Activated naive CD4-positive, alpha-beta T cell treated with anti-CD3 and anti-CD28 coated beads, Interleukin-2, amount 10 ng/mL, durations not matched to agents 7 days and 5 days (primary cell): ENCODE data around the gene SCIN.
"Not testable (repeated sequence)": the region's sequence is repeated elsewhere in the genome, so short reads cannot be mapped to it uniquely, and the experiment has no call there.

Experiments
- CTCF ChIA-PET: fragments of 350-600 bp; sonication (Branson Sonifier 250); formaldehyde crosslinking; loops from one replicate; lab custom pipeline; 2021; ENCODE audit warnings: antibody characterized with exemption; lab: Charles Lee
- DNase-seq: peaks from one replicate; pipeline ENCODE4 v3.0.0-alpha.2; 2020
- H3K27ac Mint-ChIP-seq: one replicate; pipeline ENCODE4 v1.8.0; 2021; ENCODE audit warnings: mild to moderate bottlenecking, moderate library complexity, mixed read lengths
- H3K27me3 Mint-ChIP-seq: one replicate; pipeline ENCODE4 v1.8.0; 2021; ENCODE audit warnings: mild to moderate bottlenecking, mixed read lengths
- H3K36me3 Mint-ChIP-seq: one replicate; pipeline ENCODE4 v1.8.0; 2021; ENCODE audit warnings: mixed read lengths
- H3K4me1 Mint-ChIP-seq: one replicate; pipeline ENCODE4 v1.8.0; 2021; ENCODE audit warnings: mixed read lengths
- H3K4me3 Mint-ChIP-seq: one replicate; pipeline ENCODE4 v1.8.0; 2021; ENCODE audit warnings: mild to moderate bottlenecking, moderate library complexity, mixed read lengths
- H3K9me3 Mint-ChIP-seq: one replicate; pipeline ENCODE4 v1.8.0; 2021; ENCODE audit warnings: mixed read lengths

The SCIN gene

GRCh38 chr7:12686234-12686890, 115.8 kb downstream of the SCIN start:
- Mint-ChIP-seq H3K27ac (peak overlapping the region; percentile 91), H3K4me1 (peaks cover 34% of the 10 kb centered on the region), H3K4me3 (peak overlapping the region; percentile 94), H3K36me3 (peaks cover 7% of the 10 kb centered on the region), H3K9me3 (no peaks in the 10 kb centered on the region), H3K27me3 (peaks cover 3% of the 10 kb centered on the region)
- CTCF ChIA-PET, result interaction anchor here (0.6 to 3.5 kb wide), 17 partner anchors 9 to 589 kb away, joined by 3 to 24 read pairs (median 4); no protein-coding TSS in a partner anchor
- DNase-seq, result peak; percentile 94

GRCh38 chr7:12686891-12687717, 116.6 kb downstream of the SCIN start, which contains the start of gene ARL4A:
TSS of gene ARL4A (plus strand) at chr7:12687633. CDS start at chr7:12688255, 622 bp downstream.
- peak; percentile 96 for DNase-seq
- CTCF ChIA-PET, result interaction anchor here (0.6 to 3.5 kb wide), 17 partner anchors 8 to 594 kb away, joined by 3 to 24 read pairs (median 4); no protein-coding TSS in a partner anchor
- Mint-ChIP-seq H3K4me1 (peaks cover 34% of the 10 kb centered on the region), H3K36me3 (peaks cover 7% of the 10 kb centered on the region), H3K4me3 (peak within 1 kb of the TSS; percentile 94), H3K27me3 (no peaks in the 10 kb centered on the region), H3K9me3 (no peaks in the 10 kb centered on the region), H3K27ac (peak within 1 kb of the TSS; percentile 91)

- H3K36me3 Mint-ChIP-seq, result peaks cover 7% of the 10 kb centered on the region
- no peaks in the 10 kb centered on the region for H3K27me3 Mint-ChIP-seq
- H3K9me3 Mint-ChIP-seq, result no peaks in the 10 kb centered on the region
- peak overlapping the region; percentile 94 for H3K4me3 Mint-ChIP-seq
- CTCF ChIA-PET, result interaction anchor here (0.6 to 2.8 kb wide), 8 partner anchors 8 to 594 kb away, joined by 3 to 24 read pairs (median 4); no protein-coding TSS in a partner anchor
- H3K4me1 Mint-ChIP-seq, result peaks cover 34% of the 10 kb centered on the region
- H3K27ac Mint-ChIP-seq, result peak overlapping the region; percentile 91
- no peak for DNase-seq
Observed at GRCh38 chr7:12687718-12688171, 117.2 kb downstream of the SCIN start.

DNA sequence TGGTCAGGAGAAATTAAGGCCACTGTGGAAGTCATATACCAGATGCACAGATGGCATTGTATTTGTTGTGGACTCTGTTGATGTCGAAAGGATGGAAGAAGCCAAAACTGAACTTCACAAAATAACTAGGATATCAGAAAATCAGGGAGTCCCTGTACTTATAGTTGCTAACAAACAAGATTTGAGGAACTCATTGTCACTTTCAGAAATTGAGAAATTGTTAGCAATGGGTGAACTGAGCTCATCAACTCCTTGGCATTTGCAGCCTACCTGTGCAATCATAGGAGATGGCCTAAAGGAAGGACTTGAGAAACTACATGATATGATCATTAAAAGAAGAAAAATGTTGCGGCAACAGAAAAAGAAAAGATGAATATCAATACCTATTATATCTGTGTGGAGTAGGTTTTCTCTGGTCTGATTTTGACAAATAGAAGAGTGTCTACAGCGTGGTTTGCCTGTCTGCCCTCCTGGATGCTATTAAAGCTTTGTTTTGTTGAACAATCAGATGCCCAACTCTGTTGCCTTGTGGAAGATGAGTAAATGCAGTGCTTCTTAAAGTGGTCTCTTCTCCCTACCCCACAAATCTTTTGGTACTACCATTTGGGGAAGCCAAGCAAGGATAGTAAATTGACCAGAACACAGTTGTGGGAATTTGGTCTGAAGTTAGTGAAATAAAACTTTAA, 118.1 kb downstream of the SCIN start:
- DNase-seq, H3K36me3 Mint-ChIP-seq, H3K27me3 Mint-ChIP-seq, H3K27ac Mint-ChIP-seq, H3K9me3 Mint-ChIP-seq: not testable (repeated sequence)
- peak overlapping the region; percentile 94 for H3K4me3 Mint-ChIP-seq
- CTCF ChIA-PET, result interaction anchor here (2.5 to 2.8 kb wide), 2 partner anchors 14 to 41 kb away, joined by 6 to 24 read pairs; no protein-coding TSS in a partner anchor
- peaks cover 39% of the 10 kb centered on the region for H3K4me1 Mint-ChIP-seq

- CTCF ChIA-PET, result interaction anchor here (0.5 kb wide), 1 partner anchor 32 kb away, joined by 3 read pairs; no protein-coding TSS in a partner anchor
- Mint-ChIP-seq H3K4me3 (no peak overlapping the region), H3K27me3 (no peaks in the 10 kb centered on the region), H3K4me1 (peaks cover 39% of the 10 kb centered on the region), H3K27ac (no peak overlapping the region), H3K9me3 (no peaks in the 10 kb centered on the region), H3K36me3 (peaks cover 7% of the 10 kb centered on the region)
- no peak for DNase-seq
Observed at GRCh38 chr7:12689451-12689850, 118.9 kb downstream of the SCIN start.

GRCh38 chr7:12690041-12690878, 119.7 kb downstream of the SCIN start:
- H3K4me3 Mint-ChIP-seq, result no peak overlapping the region
- no peaks in the 10 kb centered on the region for H3K27me3 Mint-ChIP-seq
- peaks cover 7% of the 10 kb centered on the region for H3K36me3 Mint-ChIP-seq
- CTCF ChIA-PET, result interaction anchor here (0.6 to 1.2 kb wide), 2 partner anchors 21 to 27 kb away, joined by 3 read pairs; no protein-coding TSS in a partner anchor
- peaks cover 39% of the 10 kb centered on the region for H3K4me1 Mint-ChIP-seq
- H3K9me3 Mint-ChIP-seq, result no peaks in the 10 kb centered on the region
- DNase-seq, result no peak
- no peak overlapping the region for H3K27ac Mint-ChIP-seq

GRCh38 chr7:12691388-12691787, 120.9 kb downstream of the SCIN start:
- H3K4me3 Mint-ChIP-seq, H3K27me3 Mint-ChIP-seq, DNase-seq, H3K27ac Mint-ChIP-seq, CTCF ChIA-PET, H3K9me3 Mint-ChIP-seq, H3K36me3 Mint-ChIP-seq: not testable (repeated sequence)
- peaks cover 30% of the 10 kb centered on the region for H3K4me1 Mint-ChIP-seq

- Mint-ChIP-seq H3K36me3 (peaks cover 7% of the 10 kb centered on the region), H3K4me1 (peaks cover 30% of the 10 kb centered on the region), H3K4me3 (no peak overlapping the region), H3K27me3 (no peaks in the 10 kb centered on the region), H3K9me3 (no peaks in the 10 kb centered on the region), H3K27ac (no peak overlapping the region)
- no peak for DNase-seq
- CTCF ChIA-PET, result no interaction called here
Observed at GRCh38 chr7:12692035-12692434, 121.5 kb downstream of the SCIN start.

DNA sequence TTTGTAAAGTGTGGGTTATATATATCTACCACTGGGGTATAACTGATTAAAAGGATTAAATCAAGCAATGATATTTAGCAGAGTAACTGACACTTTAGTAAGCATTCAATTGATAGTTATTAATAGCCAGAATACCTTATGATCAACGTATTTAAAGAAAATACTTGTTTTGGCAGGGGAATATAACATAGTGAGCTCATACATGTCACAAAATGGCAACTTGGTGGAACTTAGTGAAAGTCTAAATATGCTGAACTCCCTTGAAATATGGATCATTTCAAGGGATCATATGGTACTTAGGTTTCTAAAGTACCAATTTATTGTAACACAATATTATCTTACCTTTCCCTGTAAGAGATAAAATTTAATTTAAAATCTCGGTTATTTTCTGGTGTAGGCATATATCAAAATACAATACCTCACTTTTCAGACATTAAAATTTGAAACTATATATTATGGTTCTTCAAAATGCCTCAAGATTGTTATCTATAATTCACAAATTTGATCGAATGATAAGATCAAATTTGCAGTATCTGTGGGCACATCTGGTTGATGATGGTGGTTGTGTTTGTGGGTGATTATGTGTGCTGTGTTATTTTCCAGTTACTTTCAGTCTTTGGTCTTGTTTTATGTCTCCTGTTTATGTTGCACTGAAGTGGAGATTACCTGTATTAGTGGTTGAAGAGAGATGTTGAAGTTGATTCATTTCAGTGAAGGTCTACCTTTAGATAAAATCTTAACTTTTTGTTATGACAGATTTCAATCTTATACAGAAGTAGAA, 122.1 kb downstream of the SCIN start:
- Mint-ChIP-seq H3K27me3 (no peaks in the 10 kb centered on the region), H3K9me3 (no peaks in the 10 kb centered on the region), H3K36me3 (peaks cover 6% of the 10 kb centered on the region)

DNA sequence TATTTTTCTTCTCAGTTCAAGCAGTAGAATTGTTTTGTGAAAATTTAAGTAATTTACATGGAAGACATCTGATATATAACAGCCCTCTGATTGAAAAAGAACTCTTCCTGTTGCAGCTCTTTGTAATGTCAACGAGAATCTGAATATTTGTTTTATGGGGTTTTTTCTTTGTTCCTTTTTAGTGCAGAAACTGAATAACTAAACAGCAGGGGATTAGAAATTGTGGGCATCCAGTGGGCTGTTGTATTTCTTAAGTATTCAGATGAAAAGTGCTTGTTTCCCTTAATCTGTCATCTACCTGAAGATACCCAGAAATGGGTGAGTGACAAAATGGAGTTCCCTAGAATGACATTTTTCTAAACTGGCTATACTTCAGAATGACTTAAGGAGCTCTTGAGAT, 124.3 kb downstream of the SCIN start:
- CTCF ChIA-PET, result interaction anchor here (2.3 kb wide), 1 partner anchor 8 kb away, joined by 7 read pairs; the partner anchor contains the start of gene ARL4A
- no peaks in the 10 kb centered on the region for H3K27me3 Mint-ChIP-seq
- no peaks in the 10 kb centered on the region for H3K36me3 Mint-ChIP-seq
- no peak overlapping the region for H3K27ac Mint-ChIP-seq
- no peak for DNase-seq
- no peaks in the 10 kb centered on the region for H3K9me3 Mint-ChIP-seq
- no peak overlapping the region for H3K4me3 Mint-ChIP-seq
- H3K4me1 Mint-ChIP-seq, result peaks cover 8% of the 10 kb centered on the region

More for the DNA sequence above, 122.1 kb downstream of the SCIN start:
- no peak for DNase-seq
- H3K4me1 Mint-ChIP-seq, result peaks cover 26% of the 10 kb centered on the region
- no peak overlapping the region for H3K27ac Mint-ChIP-seq
- no peak overlapping the region for H3K4me3 Mint-ChIP-seq
- CTCF ChIA-PET, result no interaction called here

DNA sequence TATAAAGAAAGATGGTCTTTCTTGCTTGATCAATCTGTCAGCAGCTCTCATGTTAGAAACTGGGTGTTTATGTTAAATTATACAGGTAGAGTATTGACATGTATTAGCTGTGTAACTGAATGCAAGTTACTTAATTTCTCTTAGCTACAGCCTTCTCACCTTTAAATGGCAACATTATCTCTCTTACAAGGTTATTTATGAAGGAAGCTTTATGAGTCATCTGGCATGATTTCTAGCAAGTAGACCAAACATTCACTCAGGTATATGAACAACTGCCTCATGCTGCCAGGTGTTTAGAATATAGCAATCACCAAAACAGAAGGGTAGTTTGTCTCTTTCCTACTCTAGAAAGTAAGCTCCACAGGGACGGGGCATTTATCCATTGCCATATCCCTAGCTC, 125.4 kb downstream of the SCIN start:
- Mint-ChIP-seq H3K4me1 (peaks cover 6% of the 10 kb centered on the region), H3K27ac (no peak overlapping the region), H3K36me3 (no peaks in the 10 kb centered on the region), H3K4me3 (no peak overlapping the region), H3K9me3 (peaks cover 4% of the 10 kb centered on the region), H3K27me3 (no peaks in the 10 kb centered on the region)
- no peak for DNase-seq
- CTCF ChIA-PET, result interaction anchor here (2.3 kb wide), 1 partner anchor 9 kb away, joined by 7 read pairs; the partner anchor contains the start of gene ARL4A

GRCh38 chr7:12699299-12699698, 128.8 kb downstream of the SCIN start:
- H3K27ac Mint-ChIP-seq, result no peak overlapping the region
- H3K27me3 Mint-ChIP-seq, result no peaks in the 10 kb centered on the region
- no peaks in the 10 kb centered on the region for H3K4me1 Mint-ChIP-seq
- DNase-seq, result no peak
- no peak overlapping the region for H3K4me3 Mint-ChIP-seq
- H3K36me3 Mint-ChIP-seq, result peaks cover 3% of the 10 kb centered on the region
- CTCF ChIA-PET, result no interaction called here
- H3K9me3 Mint-ChIP-seq, result peaks cover 8% of the 10 kb centered on the region
